Middle frontal gyrus (tissue), 1 donor: ENCODE measurements around the gene KCNJ1.

Experiments used
- DNase-seq: peaks from one replicate; pipeline ENCODE4 v3.0.0-alpha.2; 2015; ENCODE audit warnings: low spot score; ENCODE audit errors: extremely low spot score

The KCNJ1 gene

DNA sequence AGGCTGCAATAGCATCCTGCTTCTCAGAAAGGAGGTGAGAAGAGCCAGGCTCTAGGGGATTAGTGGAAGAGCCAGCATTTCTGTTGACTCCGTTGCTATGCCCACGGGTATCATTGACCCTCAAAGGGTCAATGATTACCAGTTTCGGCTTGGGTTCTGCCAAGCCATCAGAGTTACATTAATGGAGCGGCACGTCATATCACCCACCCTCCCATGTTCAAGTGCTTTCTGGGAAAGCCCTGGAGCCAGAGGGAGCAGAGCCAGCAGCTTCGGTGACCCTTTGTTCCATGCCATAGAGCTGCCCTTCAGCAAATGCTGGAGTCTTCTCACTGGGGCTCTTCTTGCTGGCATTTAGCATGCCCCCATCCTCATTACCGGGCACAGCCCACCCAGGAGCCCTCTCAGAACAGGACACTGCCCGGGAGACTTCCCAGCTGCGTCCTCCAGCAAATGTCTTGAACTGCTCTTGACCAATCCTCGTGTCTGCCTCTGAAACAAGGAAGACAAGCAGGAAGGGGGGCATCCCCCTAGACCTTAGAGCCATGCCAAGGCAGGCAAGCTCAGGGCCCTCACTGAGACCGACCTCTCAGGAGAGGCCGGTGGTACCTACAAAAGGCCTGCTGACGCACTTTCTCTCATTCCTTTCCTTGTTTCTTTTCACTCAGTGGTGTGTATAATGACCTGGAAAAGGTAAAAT is 14.6 kb downstream of the KCNJ1 start:
- DNase-seq = no peak

DNA sequence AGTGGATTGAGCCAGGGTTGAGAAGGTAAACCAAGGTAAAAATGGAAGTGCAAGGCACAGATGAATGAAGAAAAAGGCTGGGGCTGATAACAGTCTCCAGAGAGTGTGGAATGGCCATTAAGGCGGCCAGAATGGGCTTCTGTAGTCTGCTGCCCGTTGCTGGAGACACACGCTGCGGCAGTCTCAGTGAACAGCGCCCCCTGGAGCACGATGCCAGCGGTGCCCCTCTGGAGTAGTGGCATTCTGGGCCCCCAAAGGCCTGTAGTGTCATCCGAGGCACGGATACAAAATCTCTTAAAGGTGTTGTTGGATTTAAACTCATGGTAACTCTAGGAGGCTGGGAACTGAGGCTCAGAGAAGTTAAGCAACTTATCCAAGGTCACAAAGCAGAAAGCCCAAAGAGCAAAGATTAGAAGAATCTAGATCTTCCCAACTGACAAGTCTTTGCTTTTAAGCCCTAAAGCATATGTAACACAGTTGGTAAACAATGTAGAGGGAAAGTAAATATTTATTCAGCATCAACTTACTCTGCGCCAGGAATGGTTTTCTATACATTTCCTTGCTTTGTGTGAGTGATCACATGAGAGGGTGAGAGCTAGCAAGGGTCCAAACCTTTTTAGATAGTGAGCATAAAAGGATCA is 18.2 kb downstream of the KCNJ1 start:
- no peak for DNase-seq

DNA sequence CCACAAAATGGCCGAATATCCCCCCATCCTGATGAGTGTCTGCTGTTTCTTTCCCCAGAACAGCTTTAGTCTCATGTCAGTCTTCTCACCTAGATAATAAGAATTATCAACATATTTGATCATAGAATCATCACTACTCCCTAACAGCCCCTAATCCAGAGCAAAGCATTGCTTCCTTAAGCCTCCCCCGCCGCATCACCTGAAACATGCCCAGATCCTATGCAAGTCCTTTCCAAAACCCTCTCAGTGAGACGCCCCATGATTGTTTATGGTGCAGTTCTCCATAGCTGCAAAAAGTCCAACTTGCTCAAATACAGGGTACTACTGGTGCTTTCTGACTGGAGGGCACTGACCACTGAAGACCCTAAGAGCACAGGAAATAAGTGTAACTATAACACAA is 20.1 kb downstream of the KCNJ1 start:
- DNase-seq = no peak

DNA sequence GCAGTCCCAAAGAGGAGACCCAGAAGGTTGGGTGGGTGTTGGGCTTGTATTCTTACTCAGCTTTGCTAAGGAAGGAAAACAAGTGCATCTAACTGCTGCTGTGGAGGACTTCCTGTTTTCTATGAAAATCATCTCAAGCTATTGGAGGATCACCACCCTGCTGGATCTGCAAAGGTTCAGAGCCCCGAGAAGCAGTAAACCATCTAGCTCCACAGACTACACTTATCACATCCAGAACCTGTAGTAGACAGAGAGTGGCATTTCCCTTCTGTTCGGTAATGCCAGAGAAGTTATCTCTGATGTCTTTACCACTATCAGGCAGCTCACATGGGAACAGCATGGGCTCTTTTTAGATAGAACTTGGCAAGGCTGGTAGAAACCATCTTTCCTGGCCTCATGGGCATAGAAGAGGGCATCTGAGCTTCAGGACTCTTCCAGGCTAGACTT is 21.7 kb downstream of the KCNJ1 start:
- no peak for DNase-seq

DNA sequence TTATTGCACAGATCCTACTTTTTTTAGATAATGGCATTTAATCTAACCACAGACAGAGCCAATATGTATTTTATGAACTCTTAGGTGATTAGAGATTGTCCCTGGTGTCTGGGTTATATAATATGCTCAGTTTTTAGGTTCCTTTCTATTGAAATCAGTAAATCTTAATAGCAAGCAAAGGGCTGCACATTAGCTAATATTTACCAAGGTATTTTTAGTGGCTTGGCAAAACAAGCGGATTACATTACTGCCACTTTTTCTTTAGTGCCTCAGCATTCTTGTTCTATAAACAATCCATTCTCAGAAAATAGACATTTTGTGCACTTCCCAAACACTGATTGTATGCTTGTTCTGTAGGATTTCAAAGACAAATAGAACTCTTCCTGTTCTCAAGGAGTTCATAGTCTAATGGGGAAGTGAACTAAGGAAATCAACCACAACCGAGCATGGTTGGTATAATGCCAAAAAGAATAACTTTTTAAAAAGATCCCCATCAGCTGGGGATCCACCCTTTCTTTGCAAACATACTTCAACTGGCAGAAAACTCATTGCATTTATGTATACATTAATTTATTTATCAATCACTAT is 23.8 kb downstream of the KCNJ1 start:
- no peak for DNase-seq

DNA sequence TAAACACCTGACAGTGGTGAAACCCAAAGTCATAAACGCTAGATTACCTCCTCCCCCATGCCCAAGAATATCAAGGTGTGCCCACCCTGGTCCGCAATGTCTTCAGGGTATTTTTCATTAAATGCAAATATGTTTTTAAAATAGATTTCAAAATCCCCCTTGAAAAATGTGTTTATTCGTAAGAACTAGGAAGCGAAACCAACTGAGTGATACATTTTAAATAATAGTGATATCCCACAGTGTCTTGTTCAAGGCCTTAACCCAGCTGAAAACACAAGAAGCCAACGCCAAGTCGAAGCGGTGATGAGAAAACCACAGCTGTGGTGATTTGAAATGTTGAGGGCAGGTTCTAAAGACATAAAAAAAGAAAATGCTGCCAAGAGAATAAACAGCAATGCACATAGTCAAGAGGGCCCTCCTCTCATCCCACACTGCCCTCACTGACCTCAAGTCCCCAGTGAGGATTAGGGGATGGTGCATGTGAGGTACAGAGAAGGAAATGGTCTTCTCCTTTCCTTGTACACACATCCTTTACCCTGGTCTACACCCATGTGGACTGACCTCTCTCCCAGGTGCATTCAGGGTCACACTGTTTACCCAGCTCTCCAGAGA is 25.5 kb downstream of the KCNJ1 start:
- DNase-seq = no peak

DNA sequence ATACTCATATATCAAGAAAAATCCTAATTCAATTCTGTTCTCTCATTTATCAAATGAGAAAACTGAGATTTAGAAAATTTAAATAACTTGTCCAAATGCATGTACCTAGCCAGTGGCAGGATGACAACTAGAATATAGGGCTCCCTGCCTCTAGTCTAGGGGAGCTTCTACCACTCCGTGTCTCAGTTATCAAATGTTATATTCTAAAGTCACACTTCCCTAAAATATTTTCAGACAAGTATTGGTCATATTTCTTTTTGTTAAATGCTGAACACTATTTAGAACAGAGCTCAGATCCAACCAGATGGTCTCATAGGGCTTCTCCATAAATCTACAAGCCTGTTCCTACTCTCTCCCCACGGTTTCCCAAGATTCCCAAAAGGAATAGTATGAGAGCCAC is 26.3 kb downstream of the KCNJ1 start:
- DNase-seq = no peak

DNA sequence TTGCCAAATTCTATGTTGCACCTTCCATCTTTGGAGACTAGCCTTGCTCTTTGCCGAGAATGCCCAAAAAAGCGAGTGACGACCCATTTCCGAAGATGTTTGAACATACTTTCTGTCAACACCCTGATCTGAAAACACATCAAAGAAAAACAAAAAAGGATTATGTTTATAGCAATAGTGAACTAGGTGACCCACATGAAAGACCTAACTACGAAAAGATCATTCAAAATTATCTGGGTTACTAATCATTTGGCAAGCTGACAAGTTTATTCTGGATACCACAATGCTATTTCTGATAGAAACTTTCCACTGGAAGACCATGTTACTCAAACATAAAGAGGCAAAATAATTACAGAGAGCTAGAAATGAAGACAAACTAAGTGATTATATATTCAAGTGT is 27.0 kb downstream of the KCNJ1 start:
- no peak for DNase-seq

DNA sequence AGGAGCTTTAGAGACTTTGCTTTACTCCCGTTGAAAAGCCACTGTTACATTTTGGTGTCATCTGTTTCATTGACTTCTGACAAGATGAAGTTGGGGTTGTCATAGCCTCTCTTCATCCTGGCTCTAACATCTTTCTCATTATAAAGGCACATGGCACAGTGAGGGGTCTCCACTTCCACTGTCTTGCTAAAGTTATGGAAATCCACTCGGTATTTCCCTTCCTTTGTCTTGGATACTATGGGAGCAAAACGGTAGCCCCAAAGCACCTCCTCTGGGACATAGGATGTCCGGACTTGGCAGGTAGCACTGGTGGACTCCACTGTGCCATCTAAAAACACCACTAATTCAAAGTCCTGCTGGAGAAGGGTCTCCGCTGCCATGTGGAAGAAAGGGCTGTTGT is 28.0 kb downstream of the KCNJ1 start:
- no peak for DNase-seq

DNA sequence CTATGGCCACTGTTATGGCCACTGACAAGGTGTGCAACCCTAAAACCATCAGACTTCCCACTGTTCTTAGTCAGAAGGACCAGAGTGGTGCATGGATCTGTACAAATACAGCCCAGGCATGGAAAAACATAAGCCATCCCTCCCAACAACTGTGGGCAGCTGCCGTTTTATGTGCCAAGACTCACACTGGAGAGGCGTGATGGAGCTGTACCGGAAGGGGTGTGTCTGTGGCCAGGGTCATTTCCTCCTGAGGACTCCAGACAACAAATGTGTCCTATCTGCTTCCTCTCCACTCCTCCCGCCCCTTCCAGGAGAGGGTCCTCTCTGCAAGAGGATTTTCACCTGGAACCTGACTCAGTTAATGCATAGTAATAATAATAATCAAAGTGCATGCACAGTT is 29.5 kb downstream of the KCNJ1 start:
- no peak for DNase-seq

DNA sequence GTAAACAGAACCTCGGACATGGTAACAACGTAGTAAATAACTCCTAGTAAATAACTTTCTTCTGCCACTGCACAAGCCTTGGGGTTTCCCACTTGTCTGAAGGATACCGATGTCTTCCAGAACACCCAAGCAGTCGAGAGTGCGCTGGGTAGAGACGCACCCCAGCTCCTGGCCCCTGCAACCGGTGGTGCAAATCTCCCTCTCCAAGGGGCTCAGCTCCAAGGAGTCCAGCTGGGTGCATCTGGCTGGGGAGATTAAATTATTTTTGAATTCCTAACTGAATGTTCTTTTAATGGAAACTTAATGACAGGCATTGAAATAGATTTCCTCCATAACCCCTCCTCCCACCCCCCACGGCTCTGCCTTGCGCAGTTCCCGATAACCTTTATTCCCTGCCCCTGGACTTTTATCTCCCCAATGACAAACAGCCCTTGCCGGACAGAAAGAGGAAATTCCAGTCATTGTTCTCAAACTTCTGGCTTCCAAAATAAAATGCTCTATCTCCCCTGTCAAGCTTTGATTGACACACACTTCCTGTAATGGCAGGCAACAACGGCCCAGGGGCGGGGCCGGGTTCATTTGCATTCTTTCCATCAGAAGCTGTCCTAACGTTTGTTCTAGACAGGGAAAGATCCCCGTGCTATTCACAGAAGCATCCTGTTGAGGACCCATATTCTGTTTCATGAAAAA is 31.2 kb downstream of the KCNJ1 start:
- DNase-seq = no peak

DNA sequence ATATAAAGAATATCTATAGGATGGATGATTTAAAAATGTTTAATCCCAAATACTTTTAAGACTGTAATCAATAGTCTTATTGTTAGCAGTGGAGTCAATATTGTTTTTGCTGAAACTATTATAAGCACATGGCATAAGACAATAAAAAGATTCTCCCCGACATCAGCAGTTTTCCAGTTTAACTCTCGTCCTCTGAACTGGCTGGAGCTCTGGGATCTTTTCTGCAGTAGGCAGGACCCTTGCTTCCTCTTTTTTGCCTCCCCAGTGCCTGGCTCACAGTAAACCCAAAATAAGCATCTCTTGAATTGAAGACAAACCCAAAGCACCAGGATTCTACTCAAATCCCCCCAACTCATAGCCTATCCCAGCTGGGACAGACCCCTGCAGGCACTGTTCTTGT is 32.9 kb downstream of the KCNJ1 start:
- DNase-seq = no peak

DNA sequence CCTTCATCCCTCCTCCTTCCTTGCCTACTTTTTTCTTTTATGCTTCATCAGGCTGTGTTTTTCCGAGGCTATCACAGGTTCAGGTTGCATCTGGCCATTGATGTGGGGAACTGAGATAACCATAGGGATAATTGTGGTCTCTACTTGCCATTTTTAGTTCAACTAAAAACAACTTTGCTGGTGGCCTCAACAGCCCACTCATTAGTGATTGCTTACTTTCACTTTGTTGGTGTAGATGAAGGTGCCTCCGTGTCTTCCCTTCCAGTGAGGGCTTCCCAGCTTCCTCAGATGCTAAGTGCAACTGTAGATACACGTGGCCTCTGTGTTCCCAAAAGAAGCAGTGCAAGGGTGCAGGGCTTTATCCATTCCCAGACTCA is 35.0 kb downstream of the KCNJ1 start:
- DNase-seq = no peak

DNA sequence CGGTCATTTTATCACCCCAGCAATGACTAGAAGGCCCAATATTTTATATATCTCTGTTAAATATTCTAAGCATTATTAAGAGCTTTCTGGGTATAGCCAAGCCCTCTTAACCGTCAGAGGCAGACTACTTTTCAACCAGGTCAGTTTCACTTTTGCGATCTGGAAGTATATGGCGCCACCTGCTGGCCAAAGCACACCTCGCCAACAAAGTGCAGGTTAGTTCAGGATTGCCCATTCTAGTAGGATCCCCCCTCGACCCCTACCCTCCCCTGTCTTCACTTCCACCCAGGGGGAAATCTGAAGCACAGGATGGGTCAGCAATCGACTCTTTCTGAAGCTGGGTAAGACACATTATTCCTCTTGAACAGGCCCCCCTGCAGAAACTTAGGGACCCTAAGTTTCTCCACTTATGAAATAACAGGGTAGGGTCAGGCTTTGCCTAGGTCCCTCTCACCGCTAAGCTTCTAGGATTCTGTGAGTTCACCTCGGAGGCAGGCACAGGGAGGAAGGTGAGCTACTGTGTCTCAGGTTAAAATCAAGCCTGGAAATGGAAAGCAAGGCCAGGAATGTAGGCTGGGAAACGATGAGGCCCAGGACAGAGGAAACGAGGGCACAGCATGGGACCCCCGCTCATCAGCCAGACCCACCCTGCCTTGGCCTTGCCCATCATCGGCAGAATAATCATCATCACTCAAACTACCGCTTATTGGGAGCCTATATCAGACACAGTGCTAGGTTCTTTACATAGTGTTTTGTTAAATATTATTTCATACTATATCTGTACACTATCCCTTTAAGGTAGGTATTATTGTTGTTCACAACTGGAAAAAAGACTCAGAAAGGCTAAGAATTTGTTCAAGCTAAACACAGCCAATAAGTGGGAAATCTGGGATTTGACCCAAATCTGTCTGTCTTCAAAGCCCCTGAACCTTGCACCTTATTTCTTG is 35.6 kb downstream of the KCNJ1 start:
- peak; percentile 60 for DNase-seq

DNA sequence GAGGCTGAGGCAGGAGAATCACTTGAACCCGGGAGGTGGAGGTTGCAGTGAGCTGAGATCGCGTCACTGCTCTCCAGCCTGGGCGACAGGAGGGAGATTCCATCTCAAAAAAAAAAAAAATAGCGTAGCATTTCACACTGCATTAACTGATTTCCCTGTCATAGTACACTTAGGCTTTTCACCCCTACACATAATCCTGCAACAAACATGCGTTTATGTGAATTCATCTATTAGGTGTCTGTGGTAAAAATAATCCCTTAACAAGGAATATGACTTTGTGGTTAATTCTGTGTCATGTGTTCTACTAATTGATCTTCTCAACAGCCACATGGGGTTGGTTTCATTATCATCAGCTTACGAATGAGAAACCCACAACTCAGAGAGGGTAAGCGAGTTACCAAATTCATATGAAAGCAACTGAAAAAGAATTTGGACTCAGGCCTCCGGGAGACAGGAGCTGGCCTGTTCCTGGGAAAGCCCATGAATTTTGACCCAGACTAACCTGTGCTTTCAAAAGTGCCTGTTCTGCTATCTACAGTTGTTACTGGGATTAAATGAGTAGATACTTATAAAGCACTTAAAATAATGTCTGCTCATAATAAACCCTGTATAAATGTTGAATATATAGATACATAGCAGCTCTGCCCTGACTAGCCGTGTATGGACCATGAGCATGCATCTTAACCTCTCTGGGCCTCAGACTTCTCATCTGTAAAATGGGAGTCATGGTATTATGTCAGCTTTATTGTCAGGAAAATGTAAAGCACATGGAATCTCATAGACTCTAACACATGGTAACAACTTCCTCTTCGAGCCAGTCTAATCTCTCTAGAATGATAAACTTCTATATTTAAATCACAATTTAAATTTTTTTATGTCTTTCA is 36.6 kb downstream of the KCNJ1 start:
- DNase-seq = no peak

DNA sequence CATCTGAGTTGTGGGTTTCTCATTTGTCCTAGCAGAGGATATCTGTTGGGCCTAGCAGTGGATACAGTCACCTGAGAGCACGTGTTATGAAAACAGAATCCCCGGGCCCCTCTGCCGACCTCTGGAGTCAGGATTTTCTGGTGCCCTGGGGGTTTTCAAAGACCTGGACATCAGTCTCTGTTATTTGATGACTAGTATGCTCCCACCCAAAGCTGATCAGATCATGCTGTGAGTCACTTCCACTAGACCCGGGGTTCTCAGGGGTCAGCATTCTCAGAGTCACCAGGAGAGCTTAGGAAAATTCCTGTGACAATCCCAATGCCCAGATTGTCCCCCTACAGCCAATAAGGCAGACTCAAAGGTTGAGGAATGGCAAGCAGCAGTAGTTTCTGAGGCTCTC is 38.7 kb downstream of the KCNJ1 start:
- no peak for DNase-seq

DNA sequence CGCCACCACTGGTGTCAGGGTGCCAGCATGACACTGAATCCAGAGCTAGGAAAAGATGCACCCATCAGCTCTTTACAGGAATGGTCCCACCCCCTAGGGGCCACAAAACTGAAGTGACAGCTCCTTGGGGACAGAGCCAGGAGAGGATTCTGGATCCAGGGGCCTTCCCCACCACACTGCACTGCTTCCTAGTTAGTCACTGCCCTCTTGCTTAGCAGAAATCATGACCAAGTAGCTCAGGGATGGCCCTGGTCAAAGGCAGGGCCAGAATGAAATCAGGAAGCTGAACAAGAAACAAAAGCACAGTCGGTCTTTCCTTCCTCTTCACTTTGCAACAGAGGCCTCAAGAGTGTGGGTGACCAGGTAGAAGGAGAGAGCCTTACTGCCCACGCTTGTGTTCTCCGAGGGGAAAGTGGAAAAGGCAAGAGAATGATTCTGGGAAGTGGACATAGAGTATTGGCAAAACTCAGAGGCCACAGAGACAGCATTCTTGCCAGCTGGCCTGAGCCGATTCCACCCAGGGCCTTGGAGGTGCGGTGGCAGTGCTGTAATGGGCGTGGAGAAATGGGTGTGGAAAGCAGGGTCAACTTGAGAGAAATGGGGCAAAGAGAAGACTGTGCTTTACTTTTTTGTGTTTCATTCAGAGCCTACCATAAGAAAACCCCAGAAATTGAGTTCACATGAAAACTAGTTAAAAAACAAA is 39.8 kb downstream of the KCNJ1 start:
- DNase-seq = no peak

DNA sequence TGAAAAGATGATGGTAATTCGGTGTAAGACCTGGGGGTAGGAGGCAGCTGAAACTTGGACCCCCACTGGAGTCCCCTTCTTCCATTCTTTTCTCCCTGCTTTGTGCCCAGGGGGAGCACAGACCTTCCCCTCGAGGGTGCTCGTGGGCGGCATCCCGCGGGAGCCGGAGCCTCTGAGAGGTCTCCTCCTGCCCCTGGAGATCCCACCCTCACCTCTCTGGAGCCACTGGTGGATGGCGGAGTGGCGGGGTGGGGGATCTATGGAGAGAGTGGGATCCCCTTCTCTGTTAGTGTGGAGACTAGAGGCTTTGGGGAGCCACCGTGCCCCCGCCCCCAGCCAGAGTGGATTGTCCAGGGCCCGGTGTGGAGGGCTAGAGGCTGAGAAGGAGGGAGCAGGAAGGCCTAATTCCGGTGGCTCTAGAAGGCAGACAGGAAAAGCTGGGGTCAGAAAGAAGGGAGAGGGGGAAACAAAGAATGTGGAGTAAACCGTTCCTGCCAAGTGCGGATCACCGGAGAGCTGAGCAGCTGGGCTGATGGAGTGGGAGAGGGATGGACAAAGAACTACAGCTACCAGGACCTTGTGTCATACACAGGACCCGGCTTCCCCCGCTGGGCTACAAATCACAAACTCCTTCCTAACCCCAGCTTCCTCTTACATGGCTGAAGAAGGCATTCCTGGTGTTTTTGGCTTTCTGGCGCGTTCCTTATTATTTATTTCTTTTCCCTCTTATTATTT is 41.9 kb downstream of the KCNJ1 start:
- DNase-seq = no peak
